Neural progenitor cell (in vitro differentiated cells): Measurements from ENCODE around the gene DNAH7.

Experiments used
- CTCF ChIP-seq: fragments of 200-600 bp; sonication (generic); IDR thresholded peaks from 2 replicates; pipeline ENCODE4 v1.5.1; 2017; ENCODE audit warnings: antibody characterized with exemption, mild to moderate bottlenecking
- EZH2 ChIP-seq: fragments of 200-600 bp; sonication (generic); IDR thresholded peaks from 2 replicates; pipeline ENCODE4 v1.6.1; 2017; ENCODE audit warnings: antibody characterized with exemption, mild to moderate bottlenecking, moderate library complexity
- EZH2phosphoT487 ChIP-seq: fragments of 200-600 bp; sonication (generic); IDR thresholded peaks from 2 replicates; pipeline ENCODE4 v1.6.1; 2017; ENCODE audit warnings: antibody characterized with exemption

- TF ChIP-seq CTCF: no peak
- no peak for TF ChIP-seq EZH2
- TF ChIP-seq EZH2phosphoT487: no peak
These were observed 233.8 kb downstream of the DNAH7 start for GRCh38 chr2:195834836-195835235.
